Gastroesophageal sphincter (tissue), 4 donors: ENCODE results near the gene ELOVL5. TPM values are rescaled to one million over a fixed set of nuclear protein-coding genes. Genes with fewer than 3 reads are reported as not detected.
A peak's percentile ranks its signal among the peaks of the same experiment; 100 is the strongest.

Experiments
- ATAC-seq: fragments of 150-250 bp; one replicate; pipeline ENCODE4 v1.9.1; 2016; ENCODE audit warnings: mild to moderate bottlenecking, moderate library complexity
- H3K27ac ChIP-seq, 4 donors: fragments of 200-600 bp; sonication (generic) in 3 of 4; 1 replicate in 3 of 4; 2 replicates in 1 of 4; pipeline ENCODE4 v1.5.1; 2016 to 2019
- H3K27me3 ChIP-seq: fragments of 200-600 bp; sonication (generic); one replicate; pipeline ENCODE4 v1.5.1; 2019
- H3K36me3 ChIP-seq, 2 donors: fragments of 200-600 bp; sonication (generic); one replicate each; pipeline ENCODE4 v1.5.1; 2019; ENCODE audit warnings: control low read depth in 1 of 2
- H3K4me1 ChIP-seq, 3 donors: fragments of 200-600 bp; sonication (generic); 1 replicate in 2 of 3; 2 replicates in 1 of 3; pipeline ENCODE4 v1.5.1; 2016 to 2019; ENCODE audit warnings: control low read depth in 2 of 3
- H3K4me3 ChIP-seq, 2 donors: fragments of 200-600 bp; sonication (generic); one replicate each; pipeline ENCODE4 v1.5.1; 2019; ENCODE audit warnings: mild to moderate bottlenecking in 1 of 2, moderate library complexity in 1 of 2
- H3K9me3 ChIP-seq, 3 donors: fragments of 200-600 bp; sonication (generic); one replicate each; pipeline ENCODE4 v1.5.1; 2017 to 2019; ENCODE audit warnings: control low read depth in 2 of 3
- CTCF ChIP-seq, 4 experiments: fragments of 200-600 bp in 2 of 4; fragments of 450-650 bp in 2 of 4; sonication (generic) in 1 of 4; IDR thresholded peaks; one replicate each; pipeline ENCODE4 v1.5.1; 2017 to 2019; ENCODE audit warnings: antibody characterized with exemption in 4 of 4, mild to moderate bottlenecking in 2 of 4, moderate library complexity in 2 of 4
- EP300 ChIP-seq: sonication (generic); formaldehyde crosslinking; IDR thresholded peaks from one replicate; pipeline ENCODE4 v1.6.1; 2017; ENCODE audit warnings: antibody characterized with exemption, mild to moderate bottlenecking
- POLR2A ChIP-seq, 2 donors: fragments of 450-650 bp; IDR thresholded peaks; one replicate each; pipeline ENCODE4 v1.6.1; 2017; ENCODE audit warnings: antibody characterized with exemption in 2 of 2, mild to moderate bottlenecking in 2 of 2, moderate library complexity in 1 of 2
- POLR2AphosphoS5 ChIP-seq: sonication (generic); formaldehyde crosslinking; IDR thresholded peaks from one replicate; pipeline ENCODE4 v1.6.1; 2017; ENCODE audit warnings: antibody characterized with exemption
- WGBS, 2 donors: methylation state at CpG; one replicate each; pipeline ENCODE4 v1.1.5; 2018; ENCODE audit warnings: low coverage in 1 of 2; 5-methylcytosine and 5-hydroxymethylcytosine counted together
- total RNA-seq, 4 donors: library from RNA; depleted of rRNA; stranded (reverse); fragments of >200 nt; gene quantifications; one replicate each; pipeline ENCODE4 v1.1.0, GENCODE V29; 2016

ELOVL5 gene
- total RNA-seq, 4 donors from 2014 or later: 51.5 to 94.6 (median 64.6) TPM

DNA sequence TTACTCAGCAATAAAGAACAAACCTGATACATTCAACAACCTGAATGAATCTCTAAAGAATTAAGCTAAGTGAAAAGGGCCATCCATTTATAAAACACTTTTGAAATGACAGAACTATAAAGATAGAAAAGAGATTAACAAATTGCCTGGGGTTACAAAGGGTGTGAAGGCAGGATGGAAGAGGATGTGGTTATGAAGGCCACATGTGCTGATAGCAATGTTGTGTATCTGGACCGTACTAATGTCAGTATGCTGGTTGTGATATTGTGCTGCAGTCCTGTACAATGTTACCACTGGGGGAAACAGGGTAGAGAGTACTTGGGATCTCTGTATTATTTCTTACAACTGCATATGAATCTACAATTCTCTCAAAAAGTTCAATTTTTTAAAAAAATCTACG lies 36.4 kb downstream of the ELOVL5 start:
- no peaks in the 10 kb centered on the region for H3K36me3 ChIP-seq
- peaks cover 19 to 77% (median 27%) of the 10 kb centered on the region in 3 donors for H3K4me1 ChIP-seq
- ATAC-seq: no peak
- H3K4me3 ChIP-seq: no peak overlapping the region
- no peaks in the 10 kb centered on the region for H3K27me3 ChIP-seq
- no peaks in the 10 kb centered on the region for H3K9me3 ChIP-seq
- TF ChIP-seq EP300 (no peak), CTCF (IDR thresholded peaks at IDR 0.05) (no peak), POLR2A (IDR thresholded peaks at IDR 0.05) (no peak), POLR2AphosphoS5 (no peak)
- WGBS, 2 donors: 87 to 88% methylated on average over 2 of the region's 2 CpGs
- no peak overlapping the region for H3K27ac ChIP-seq

GRCh38 chr6:53311586-53311935 lies 37.2 kb downstream of the ELOVL5 start:
- no peaks in the 10 kb centered on the region for H3K36me3 ChIP-seq
- no peak overlapping the region for H3K4me3 ChIP-seq
- 88 to 92% methylated on average over 3 of the region's 3 CpGs for WGBS, 2 donors
- peaks cover 19 to 81% (median 33%) of the 10 kb centered on the region in 3 donors for H3K4me1 ChIP-seq
- no peak overlapping the region for H3K27ac ChIP-seq
- H3K27me3 ChIP-seq: no peaks in the 10 kb centered on the region
- TF ChIP-seq POLR2A (IDR thresholded peaks at IDR 0.05) (no peak), POLR2AphosphoS5 (no peak), CTCF (IDR thresholded peaks at IDR 0.05) (no peak), EP300 (no peak)
- no peak for ATAC-seq
- no peaks in the 10 kb centered on the region for H3K9me3 ChIP-seq

- WGBS, 2 donors: 69 to 94% methylated on average over 5 to 6 of the region's 6 CpGs
- Histone ChIP-seq H3K27me3 (no peaks in the 10 kb centered on the region), H3K4me3 (no peak overlapping the region), H3K27ac (no peak overlapping the region), H3K4me1 (peaks cover 19 to 79% (median 31%) of the 10 kb centered on the region in 3 donors), H3K36me3 (no peaks in the 10 kb centered on the region), H3K9me3 (no peaks in the 10 kb centered on the region)
- TF ChIP-seq CTCF (IDR thresholded peaks at IDR 0.05): no peak
- no peak for TF ChIP-seq POLR2AphosphoS5
- TF ChIP-seq EP300: no peak
- TF ChIP-seq POLR2A (IDR thresholded peaks at IDR 0.05): no peak
- ATAC-seq: no peak
Measured at GRCh38 chr6:53310771-53311585, 37.8 kb downstream of the ELOVL5 start.

- ATAC-seq: no peak
- 74 to 93% methylated on average over 3 to 4 of the region's 4 CpGs for WGBS, 2 donors
Measured at GRCh38 chr6:53309901-53310300, 38.8 kb downstream of the ELOVL5 start.

DNA sequence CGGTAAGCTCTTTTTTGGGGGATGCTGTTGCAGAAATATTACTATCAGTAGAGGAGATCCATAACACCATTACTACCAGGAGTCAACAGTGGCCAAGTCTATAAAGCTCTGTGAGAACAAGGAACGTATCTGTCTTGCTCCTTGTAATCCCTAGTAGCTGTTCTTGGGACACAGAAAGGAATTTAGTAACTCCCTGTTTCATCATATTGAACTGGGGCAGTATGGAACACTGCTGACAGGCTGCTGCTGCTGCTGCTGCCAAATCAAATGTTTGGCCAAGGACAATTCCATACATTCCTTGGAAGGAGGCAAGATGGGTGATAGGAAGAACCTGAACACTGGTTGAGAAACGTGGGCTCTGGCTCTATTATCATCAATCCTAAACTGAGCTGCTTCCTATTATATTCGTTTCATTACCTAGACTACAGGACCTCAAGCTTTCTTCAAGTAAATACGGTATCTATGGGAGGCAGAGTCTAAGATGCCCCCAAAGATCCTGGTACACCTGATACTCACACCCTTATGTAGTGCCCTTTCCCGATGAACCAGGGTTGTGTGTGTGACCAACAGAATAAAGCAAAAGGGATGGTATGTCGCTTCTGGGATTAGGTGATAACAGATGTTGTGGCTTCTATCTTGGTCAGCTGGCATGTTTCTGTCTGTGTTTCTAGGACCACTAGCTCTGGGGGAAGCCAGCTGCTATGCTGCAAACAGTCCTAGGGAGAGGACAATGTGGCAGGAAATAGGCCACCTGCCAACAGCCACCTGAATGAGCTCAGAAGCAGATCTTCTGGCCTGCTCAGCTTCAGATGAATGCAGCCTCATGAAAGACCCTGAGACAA lies 39.5 kb downstream of the ELOVL5 start:
- Histone ChIP-seq H3K27me3 (no peaks in the 10 kb centered on the region), H3K4me3 (no peak overlapping the region), H3K36me3 (no peaks in the 10 kb centered on the region), H3K4me1 (peaks cover 17 to 62% (median 18%) of the 10 kb centered on the region in 3 donors), H3K27ac (peak overlapping the region; percentile 15 to 40 (median 30)), H3K9me3 (no peaks in the 10 kb centered on the region)
- WGBS, 2 donors: 30 to 59% methylated on average over 2 to 7 of the region's 7 CpGs
- peak; percentile 89 for ATAC-seq
- TF ChIP-seq CTCF (IDR thresholded peaks at IDR 0.05) (no peak), POLR2AphosphoS5 (peak; percentile 57)

More at GRCh38 chr6:53309901-53310300, 38.8 kb downstream of the ELOVL5 start:
- Histone ChIP-seq H3K27ac (peak overlapping the region in 2 of 4 donors; percentile 15 to 32), H3K27me3 (no peaks in the 10 kb centered on the region), H3K9me3 (no peaks in the 10 kb centered on the region), H3K4me3 (no peak overlapping the region), H3K36me3 (no peaks in the 10 kb centered on the region), H3K4me1 (peaks cover 19 to 68% (median 22%) of the 10 kb centered on the region in 3 donors)
- no peak for TF ChIP-seq POLR2AphosphoS5
